Non-pigmented ciliary epithelial cell (primary cell): ENCODE measurements around the gene ARHGAP24.
"Not testable (repeated sequence)": the region's sequence is repeated elsewhere in the genome, so short reads cannot be mapped to it uniquely, and the experiment has no call there.

ENCODE experiments used
- DNase-seq: peaks from one replicate; pipeline ENCODE4 v3.0.0-alpha.2; 2010; ENCODE audit warnings: low read depth

Gene ARHGAP24

DNA sequence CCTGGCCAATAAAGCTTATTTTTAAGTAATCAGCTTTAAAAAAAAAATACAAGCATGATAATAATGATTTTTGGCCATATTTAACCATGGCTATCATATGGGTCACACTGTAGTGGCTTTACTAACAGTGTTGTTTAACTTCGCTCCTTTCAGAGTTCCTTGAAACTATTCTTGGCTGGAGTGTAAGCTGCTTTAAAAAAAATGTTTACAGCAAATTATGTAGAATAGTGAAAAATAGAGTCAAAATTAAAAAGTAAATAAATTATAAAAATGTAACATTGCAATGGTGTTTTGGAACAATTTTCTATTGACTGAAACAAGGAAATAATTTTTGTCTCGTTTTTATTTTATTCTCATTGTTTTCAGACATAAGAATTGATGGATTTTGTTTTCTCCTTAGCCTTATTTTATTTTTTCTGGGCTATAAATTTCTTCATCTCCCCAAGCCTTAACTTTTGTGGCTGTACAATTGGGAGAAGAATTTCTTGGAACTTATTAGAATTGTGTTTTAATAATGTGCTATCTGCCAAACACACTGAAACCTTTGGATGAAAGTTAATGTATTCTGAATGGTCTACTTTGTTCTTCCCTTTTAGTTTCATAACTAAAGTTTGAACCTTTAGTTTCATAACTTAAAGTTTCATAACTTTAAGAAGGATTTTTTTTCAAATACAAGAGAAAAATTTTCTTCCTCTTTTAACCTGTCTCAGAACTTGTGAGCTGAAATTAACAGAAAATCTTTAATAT, 182.0 kb downstream of the ARHGAP24 start:
- DNase-seq: no peak

GRCh38 chr4:85658766-85659439, 184.0 kb downstream of the ARHGAP24 start:
- DNase-seq: no peak

DNA sequence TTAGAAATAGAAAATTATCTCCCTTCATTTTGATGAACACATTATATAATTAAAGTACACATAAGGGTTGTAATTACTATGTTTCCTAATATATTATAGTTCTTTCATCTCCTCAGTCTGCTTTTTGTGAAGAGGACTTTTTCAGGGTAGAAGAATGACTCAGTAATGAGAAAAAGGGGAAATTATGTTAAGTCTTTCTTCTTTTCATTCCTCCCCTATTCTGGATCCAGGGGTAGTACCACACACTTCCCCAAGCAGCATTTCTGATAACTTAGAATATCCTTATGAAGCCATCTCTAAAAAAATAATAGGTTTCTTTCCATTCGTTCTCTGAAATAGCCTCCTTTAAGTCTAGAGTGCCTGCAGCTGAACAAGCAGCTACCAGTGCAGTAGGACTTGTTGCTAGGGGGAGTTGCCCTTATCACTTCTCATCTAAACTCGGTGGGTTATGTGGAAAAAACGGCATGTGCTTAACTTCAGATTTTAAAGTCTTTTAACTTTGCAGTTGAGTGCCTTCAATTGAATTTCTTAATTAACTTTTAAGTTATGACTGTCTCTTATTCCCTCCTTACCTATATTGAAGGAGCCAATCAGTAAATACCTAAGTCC, 184.8 kb downstream of the ARHGAP24 start:
- DNase-seq: no peak

DNA sequence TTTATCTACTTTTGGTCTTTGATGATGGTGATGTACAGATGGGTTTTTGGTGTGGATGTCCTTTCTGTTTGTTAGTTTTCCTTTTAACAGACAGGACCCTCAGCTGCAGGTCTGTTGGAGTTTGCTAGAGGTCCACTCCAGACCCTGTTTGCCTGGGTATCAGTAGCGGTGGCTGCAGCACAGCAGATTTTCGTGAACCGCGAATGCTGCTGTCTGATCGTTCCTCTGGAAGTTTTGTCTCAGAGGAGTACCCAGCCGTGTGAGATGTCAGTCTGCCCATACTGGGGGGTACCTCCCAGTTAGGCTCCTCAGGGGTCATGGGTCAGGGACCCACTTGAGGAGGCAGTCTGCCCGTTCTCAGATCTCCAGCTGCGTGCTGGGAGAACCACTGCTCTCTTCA, 191.7 kb downstream of the ARHGAP24 start:
- not testable (repeated sequence) for DNase-seq

DNA sequence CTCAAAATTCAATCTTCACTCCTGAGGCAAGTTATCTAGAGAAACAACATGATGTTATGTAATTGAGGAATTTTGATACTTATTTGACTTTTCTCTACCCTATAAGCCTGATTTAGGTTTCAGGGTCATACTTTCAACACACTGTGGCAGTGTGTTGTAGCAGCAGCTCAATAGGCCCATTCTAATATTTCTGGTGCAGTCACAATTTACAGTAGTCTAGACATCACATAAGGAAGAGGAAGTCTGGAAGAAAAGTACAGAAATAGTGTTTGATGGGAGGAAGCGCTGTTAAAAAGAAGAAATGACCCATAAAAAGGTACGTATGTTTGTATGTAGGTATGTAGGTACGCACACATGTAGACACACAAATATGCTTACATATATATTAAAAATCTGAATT, 194.3 kb downstream of the ARHGAP24 start:
- no peak for DNase-seq

DNA sequence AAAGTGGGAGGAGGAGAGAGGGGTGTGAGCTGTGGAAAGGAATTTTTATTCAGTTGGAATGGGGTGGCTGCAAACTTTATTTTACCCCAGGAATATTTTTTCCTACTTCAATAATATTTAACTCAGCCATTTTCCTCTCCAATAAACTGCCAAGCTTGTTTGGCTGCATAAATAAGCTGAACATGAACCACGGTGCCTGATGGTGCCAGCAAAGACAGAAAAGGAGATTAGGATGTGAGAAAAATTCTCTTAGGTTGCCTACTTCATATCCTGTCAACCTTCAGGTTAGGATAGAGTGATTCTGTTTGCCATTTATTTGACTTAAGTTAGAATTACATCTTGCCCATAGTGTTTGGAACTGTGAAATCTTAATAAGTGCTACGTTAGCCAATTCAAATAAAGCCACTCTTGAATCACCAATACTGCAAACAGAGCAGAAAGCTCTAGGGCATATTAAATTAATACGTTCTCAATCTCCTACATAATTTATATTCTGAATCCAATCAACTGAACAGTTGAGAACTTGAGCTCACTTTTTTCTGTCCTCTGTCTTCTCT, 195.1 kb downstream of the ARHGAP24 start:
- DNase-seq: no peak

GRCh38 chr4:85671120-85671519, 196.2 kb downstream of the ARHGAP24 start:
- no peak for DNase-seq

GRCh38 chr4:85672116-85672515, 197.2 kb downstream of the ARHGAP24 start:
- no peak for DNase-seq

DNA sequence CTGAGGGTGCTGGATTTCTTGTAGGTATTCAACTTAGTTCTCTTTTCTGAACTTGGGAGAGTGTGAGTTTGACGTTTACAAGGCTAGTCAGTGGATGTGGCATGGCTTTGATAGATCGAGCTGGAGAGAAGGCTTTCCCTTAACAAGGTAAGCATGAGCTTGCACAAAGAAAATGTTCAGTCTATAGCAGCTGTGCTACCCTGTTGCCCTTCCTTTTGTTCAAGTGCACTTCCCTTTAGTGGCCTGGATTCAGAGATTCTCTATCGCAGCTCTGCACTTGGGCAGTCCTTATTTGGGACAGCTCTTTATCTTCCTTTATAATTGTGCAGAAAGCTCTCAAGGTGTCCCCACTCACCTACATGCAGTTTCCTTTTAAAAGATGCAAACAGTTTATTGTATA, 198.0 kb downstream of the ARHGAP24 start:
- no peak for DNase-seq

- DNase-seq: no peak
These were observed 198.6 kb downstream of the ARHGAP24 start for GRCh38 chr4:85673540-85673939.

GRCh38 chr4:85675076-85676049, 200.4 kb downstream of the ARHGAP24 start:
- no peak for DNase-seq

- no peak for DNase-seq
These were observed 201.1 kb downstream of the ARHGAP24 start for GRCh38 chr4:85676050-85676425.

DNA sequence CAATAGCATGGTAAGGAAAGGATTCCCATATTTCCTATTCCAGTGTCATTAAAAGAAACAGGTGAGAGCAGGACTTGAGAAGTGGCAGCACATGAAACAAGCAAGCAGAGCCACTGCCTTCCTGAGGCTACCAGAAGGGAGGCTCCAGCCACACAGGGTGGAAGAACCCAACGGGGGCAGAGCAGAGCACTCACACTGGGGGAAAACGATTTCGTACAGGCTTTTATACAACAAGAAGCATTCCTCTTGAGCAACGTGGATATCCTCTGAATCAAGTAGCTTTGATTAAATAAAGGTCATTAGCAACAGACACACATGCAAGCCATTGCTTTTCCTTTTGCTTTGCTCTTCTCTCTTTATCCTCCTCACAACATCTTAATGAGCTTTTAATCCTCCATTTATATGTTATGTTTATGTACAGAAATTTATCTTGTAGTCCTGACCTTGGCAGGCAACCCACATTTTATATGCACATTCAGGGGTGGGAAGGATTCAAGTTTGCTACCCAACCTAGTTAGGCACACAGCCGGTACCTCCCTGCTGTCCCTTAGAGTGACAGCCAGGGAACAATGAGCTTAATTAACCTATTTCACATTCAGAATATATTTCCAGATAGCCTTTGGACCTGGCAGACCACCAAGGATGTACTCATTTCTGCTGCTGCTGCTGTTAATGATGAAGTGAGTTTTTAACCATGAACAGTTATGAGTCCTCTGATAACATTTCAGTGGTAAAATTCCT, 202.1 kb downstream of the ARHGAP24 start:
- DNase-seq: no peak

- DNase-seq: peak; percentile 94
These were observed 206.3 kb downstream of the ARHGAP24 start for GRCh38 chr4:85681221-85681657.

DNA sequence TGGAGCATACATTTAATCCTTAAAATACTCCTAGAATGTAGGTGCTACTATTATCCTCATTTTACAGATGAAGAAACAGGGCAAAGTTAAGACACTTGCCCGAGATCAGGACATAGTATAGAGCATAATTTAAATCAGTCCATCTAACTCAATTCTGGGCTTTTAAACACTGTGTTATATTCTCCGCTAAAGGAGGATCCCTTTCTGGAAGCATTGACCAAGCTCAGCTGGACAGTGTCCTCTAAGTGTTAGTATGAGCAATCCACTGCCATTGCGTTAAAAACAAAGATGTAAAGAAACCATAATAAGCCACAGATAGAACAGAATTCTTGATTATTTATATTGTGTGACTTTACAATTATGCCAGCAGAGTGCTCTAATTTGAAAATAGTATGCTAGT, 207.0 kb downstream of the ARHGAP24 start:
- DNase-seq: no peak

GRCh38 chr4:85682391-85682790, 207.4 kb downstream of the ARHGAP24 start:
- DNase-seq: no peak

GRCh38 chr4:85684676-85685075, 209.7 kb downstream of the ARHGAP24 start:
- no peak for DNase-seq

DNA sequence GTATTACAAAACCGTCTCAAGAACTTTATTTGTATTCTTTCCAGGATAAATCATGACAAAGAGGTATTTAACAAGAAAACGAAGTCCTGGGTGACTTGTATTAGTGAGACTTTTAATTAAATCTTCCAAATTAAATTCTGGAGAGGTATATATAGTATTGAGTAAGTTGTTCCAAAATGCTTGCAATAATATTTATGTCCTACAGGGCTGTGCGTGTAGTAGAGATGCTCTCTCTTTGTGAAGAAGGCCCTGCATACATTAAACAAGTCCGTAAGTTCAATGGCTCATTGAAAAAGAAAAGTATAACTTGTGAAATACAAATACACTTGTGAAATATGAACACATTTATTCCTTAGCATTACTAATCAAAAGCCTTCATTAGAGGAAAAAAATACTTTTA, 211.4 kb downstream of the ARHGAP24 start:
- no peak for DNase-seq

DNA sequence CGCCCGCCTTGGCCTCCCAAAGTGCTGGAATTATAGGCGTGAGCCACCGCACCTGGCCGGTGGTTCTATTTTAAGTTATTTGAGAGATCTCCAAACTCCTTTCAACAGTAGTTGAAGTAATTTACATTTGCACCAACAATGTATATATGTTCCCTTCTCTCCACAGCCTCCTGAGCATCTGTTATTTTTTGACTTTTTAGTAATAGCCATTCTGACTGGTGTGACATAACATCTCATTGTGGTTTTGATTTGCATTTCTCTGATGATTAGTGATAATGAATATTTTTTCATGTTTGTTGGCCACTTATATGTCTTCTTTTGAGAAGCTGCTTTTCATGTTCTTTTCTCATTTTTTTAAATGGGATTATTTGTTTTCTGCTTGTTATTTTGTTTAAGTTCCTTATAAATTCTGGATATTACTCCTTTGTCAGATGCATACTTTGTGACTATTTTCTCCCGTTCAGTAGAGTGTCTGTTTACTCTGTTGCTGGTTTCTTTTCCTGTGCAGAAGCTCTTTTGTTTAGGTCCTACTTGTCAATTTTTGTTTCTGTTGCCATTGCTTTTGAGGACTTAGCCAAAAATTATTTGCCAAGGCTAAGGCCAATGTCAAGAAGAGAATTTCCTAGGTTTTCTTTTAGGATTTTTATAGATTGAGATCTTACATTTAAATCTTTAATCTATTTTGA, 213.2 kb downstream of the ARHGAP24 start:
- DNase-seq: no peak

GRCh38 chr4:85696661-85697060, 221.7 kb downstream of the ARHGAP24 start:
- DNase-seq: no peak
